Measurements from ENCODE around the gene EPN3.

- TF ChIP-seq CTCF (conservative IDR thresholded peaks at IDR 0.05) (no peak), EZH2 (IDR thresholded peaks at IDR 0.05; ENCODE audit: low read depth) (no peak)
These were observed 38.8 kb upstream of the EPN3 start for GRCh38 chr17:50493744-50494143.
